ENCODE data around the gene ZNF629. TPM values are rescaled to one million over a fixed set of nuclear protein-coding genes. Genes with fewer than 3 reads are reported as not detected.

Gene ZNF629
- total RNA-seq, 1 experiment from 2014 or later, result 15.9 TPM

Small RNA genes within 50 kb of the gene (small RNA-seq; reads per million reads assigned to genes)
- not detected for gene RF00017

Other genes with a start within 250 kb of the ZNF629 start
- 4.4 and 4.9 TPM in 2 replicates for gene ZNF764, start 228.8 kb downstream of the ZNF629 start, total RNA-seq (2014; rRNA removed; shearing (Covaris generic))
- 6.5 and 7.2 TPM in 2 replicates for gene ZNF688, start 215.5 kb downstream of the ZNF629 start, total RNA-seq (2014; rRNA removed; shearing (Covaris generic))
- gene ZNF785, start 201.5 kb downstream of the ZNF629 start, total RNA-seq (2014; rRNA removed; shearing (Covaris generic)), result 5.4 and 7.7 TPM in 2 replicates
- 9.5 and 10.6 TPM in 2 replicates for gene ZNF689, start 176.8 kb downstream of the ZNF629 start, total RNA-seq (2014; rRNA removed; shearing (Covaris generic))
- 11.0 and 26.6 TPM in 2 replicates for gene PRR14, start 136.2 kb downstream of the ZNF629 start, total RNA-seq (2014; rRNA removed; shearing (Covaris generic))
- 20.0 and 23.1 TPM in 2 replicates for gene FBRS, start 128.8 kb downstream of the ZNF629 start, total RNA-seq (2014; rRNA removed; shearing (Covaris generic))
- gene SRCAP, start 88.0 kb downstream of the ZNF629 start, total RNA-seq (2014; rRNA removed; shearing (Covaris generic)), result 17.3 and 22.9 TPM in 2 replicates
- gene PHKG2, start 38.8 kb downstream of the ZNF629 start, total RNA-seq (2014; rRNA removed; shearing (Covaris generic)), result 24.8 and 25.7 TPM in 2 replicates
- 5.7 and 5.9 TPM in 2 replicates for gene CFAP119, start 25.1 kb downstream of the ZNF629 start, total RNA-seq (2014; rRNA removed; shearing (Covaris generic))
- 96.2 and 104 TPM in 2 replicates for gene RNF40, start 24.9 kb downstream of the ZNF629 start, total RNA-seq (2014; rRNA removed; shearing (Covaris generic))
- 42.5 and 56.2 TPM in 2 replicates for gene BCL7C, start 106.9 kb upstream of the ZNF629 start, total RNA-seq (2014; rRNA removed; shearing (Covaris generic))
- not detected in 2 replicates for gene CTF1, start 109.4 kb upstream of the ZNF629 start, total RNA-seq (2014; rRNA removed; shearing (Covaris generic))
- gene FBXL19, start 136.4 kb upstream of the ZNF629 start, total RNA-seq (2014; rRNA removed; shearing (Covaris generic)), result 61.1 and 70.8 TPM in 2 replicates
- gene ORAI3, start 161.9 kb upstream of the ZNF629 start, total RNA-seq (2014; rRNA removed; shearing (Covaris generic)), result 9.4 and 10.5 TPM in 2 replicates
- gene SETD1A, start 170.5 kb upstream of the ZNF629 start, total RNA-seq (2014; rRNA removed; shearing (Covaris generic)), result 3.1 and 5.3 TPM in 2 replicates
- gene HSD3B7, start 198.0 kb upstream of the ZNF629 start, total RNA-seq (2014; rRNA removed; shearing (Covaris generic)), result 7.3 and 8.9 TPM in 2 replicates
- gene STX1B, start 223.4 kb upstream of the ZNF629 start, total RNA-seq (2014; rRNA removed; shearing (Covaris generic)), result 1.0 and 2.1 TPM in 2 replicates
- gene STX4, start 246.4 kb upstream of the ZNF629 start, total RNA-seq (2014; rRNA removed; shearing (Covaris generic)), result 37.9 and 43.7 TPM in 2 replicates